ENCODE results near the gene ACSS1.

ACSS1 gene

DNA sequence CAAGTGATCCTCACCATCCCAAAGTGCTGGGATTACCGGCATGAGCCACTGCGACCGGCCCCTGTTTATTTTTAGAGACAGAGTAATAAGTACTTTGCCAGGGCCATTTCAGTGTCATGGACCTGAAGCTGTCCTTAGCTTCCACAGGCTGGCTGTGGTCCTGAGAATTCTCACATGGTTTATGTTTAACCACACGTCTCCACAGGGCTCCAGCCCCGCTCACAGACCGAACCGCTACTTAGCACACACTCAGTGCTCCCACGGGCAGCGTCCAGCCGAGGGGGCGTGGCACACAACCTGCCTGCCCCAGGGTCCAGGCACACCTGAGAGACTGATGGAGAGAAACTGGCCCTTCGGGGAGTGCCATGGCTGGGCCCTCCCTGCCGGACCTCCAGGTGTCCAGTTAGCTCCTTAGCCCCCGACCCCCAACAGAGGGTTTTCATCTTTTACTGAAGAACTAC is 11.7 kb downstream of the ACSS1 start:
- DNase-seq: no peak

GRCh38 chr20:25045343-25045712 is 12.6 kb downstream of the ACSS1 start:
- DNase-seq: no peak

GRCh38 chr20:25044660-25045342 is 13.1 kb downstream of the ACSS1 start:
- no peak for DNase-seq

- DNase-seq: no peak
Observed at GRCh38 chr20:25044261-25044560, 13.7 kb downstream of the ACSS1 start.

DNA sequence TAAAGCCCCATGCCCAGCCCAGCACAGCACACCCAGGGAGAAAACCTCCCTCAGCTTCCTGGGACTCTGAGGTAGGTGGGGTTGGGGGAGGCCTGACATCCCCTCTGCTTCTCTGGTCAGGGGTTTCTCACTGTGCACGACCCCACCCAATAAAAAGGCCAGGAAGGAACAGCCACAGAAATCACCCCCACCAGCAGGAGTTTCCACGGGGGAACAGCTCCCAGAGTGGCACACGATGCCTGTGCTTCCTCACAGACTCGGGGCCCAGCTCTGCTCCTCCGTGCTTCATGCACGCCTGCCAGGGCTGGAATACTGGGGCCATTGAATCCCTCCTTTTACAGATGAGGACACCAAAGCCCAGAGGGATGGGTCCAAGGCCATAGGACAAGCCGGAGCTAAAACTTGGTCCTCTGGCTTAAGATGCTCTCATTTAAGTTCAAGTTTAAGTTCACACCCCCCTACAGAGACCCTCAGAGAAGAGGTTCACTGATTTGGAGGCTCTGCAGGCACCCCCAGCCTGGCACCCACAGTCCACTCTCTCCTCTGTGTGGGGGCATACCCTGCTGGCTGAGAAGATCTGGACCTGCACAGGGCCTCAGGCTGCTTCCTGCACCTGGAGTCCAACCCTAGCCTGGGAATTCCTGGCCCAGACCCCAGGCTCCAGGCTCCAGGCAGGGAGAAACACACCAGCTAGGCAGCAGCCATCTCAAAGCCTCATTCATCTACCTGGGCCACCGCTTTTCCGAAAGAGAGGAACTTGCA is 14.3 kb downstream of the ACSS1 start:
- no peak for DNase-seq

GRCh38 chr20:25042531-25043498 is 15.1 kb downstream of the ACSS1 start:
- DNase-seq: peak; percentile 57 to 70

- no peak for DNase-seq
Observed at GRCh38 chr20:25041813-25042530, 16.0 kb downstream of the ACSS1 start.

DNA sequence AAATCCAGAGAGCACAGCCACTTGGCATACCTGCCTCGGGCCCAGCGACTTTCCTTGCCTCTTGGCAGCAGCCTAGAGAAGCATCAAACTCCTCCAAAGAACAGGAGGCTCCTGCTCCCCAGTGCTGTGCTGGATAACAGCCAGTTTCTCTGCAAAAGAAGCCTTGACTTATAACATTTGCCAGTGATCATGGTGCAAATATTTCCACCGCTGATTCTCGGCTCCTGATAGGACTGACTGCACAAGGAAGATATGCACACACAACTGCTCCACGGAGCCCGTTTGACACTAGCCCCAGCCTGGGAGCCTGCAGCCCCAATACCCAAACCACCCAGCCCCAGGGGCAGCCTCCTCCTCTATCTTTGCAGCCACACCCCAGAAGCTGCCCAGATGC is 17.5 kb downstream of the ACSS1 start:
- DNase-seq: no peak

- DNase-seq: no peak
Observed at GRCh38 chr20:25039697-25040437, 18.1 kb downstream of the ACSS1 start.

GRCh38 chr20:25038591-25039015 is 19.3 kb downstream of the ACSS1 start:
- DNase-seq: no peak

DNA sequence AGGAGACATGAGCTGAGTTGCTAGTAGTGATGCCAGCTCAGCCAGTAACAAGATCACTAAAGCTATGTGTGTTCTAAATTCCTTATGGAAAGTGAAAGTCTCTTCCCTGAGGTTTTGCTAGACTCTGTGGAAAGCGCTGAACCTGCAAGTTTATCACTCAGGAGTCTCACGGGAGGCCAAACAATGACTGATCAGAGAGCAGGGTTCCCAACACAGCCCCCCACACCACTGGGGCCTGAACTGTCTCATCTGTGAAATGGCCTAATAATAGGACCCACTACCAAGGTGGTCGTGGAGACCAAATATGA is 19.9 kb downstream of the ACSS1 start:
- DNase-seq: no peak

DNA sequence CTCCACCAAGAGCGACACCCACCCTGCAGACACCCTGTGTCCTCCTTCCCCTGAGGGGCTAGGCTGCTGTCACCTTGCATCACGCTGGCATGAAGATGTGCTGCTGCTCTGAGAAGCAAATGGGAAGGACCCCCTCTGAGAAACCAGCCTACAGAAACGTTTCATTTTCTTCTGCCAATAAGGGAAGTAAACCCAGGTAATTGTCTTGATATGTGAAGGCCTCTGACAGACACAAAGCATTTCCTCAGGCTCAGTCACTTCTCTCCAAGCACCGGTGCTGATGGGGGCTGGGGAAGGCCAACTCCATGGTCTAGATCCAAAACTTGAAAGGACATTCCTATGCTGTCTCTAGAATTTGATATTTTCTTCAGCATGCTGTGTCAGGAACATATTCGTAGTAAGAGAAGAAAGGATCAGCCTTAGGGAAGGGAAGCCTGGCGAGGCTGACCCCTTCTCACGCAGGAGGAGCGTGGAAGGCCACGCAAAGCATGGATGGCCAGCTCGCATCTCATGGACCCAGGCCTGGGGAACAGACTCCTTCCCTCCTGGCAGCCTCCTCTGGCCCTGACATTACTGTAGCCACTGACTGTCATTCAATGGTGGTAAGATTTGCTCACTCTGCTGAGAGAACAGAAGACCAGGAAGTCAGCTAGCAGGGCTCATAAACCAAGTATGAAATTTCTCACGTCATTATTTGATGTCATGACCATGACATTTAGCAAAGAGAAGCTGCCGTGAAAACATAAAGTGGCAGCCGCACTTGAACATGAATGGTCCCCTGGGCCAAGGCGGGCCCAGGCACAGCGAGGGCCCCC is 20.4 kb downstream of the ACSS1 start:
- DNase-seq: no peak

GRCh38 chr20:25036331-25036936 is 21.5 kb downstream of the ACSS1 start:
- DNase-seq: no peak

- no peak for DNase-seq
Observed at GRCh38 chr20:25035921-25036320, 22.0 kb downstream of the ACSS1 start.

DNA sequence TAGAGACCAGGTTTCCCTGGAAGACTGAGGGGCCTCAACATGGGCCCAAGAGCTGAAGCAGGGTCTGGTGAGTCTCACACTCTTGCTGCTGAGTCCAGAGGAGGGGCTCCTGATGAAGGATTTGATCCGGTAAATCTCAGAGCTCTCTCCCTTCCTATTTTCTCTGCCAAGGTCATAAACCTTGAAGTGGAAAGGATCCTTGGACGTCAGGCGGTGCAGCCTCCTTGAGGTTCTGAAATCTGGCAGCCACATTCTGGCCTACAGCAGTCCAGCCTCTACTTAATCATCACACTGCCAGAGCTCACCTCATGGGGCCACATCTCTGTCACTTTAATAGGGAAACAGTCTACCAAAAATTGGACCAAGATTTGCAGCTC is 24.0 kb downstream of the ACSS1 start:
- no peak for DNase-seq

DNA sequence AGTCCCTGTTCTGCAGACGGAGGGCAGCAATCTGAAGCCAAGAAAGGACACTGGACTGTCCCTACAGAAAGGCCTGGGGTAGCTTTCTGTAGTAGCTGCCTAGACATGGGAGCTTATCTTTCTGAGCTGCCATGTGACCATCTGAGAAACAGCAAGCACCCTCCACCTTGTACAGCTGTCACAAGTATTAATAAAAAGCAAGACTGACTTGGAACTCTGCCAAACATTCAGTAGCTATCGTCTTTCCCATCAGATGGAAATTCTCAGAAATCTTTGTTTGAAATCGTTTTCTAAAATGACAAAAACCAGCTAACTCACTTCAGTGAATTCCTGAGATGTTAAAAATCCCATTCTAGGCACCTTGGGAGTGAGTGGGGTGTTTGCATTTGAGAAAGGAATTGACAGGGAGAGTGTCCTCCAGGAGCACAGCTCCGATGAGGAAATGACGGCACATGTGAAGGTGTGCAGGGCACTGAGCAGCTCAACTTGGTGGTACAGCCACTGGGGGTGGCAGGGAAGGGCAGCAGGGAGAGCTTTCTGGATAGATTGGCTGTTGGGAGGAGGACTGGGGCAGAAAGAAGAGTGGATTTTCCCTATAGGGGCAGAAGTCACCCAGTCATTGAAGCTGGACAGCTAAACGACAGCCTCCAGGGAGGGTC is 24.5 kb downstream of the ACSS1 start:
- no peak for DNase-seq

GRCh38 chr20:25032478-25033264 is 25.3 kb downstream of the ACSS1 start:
- DNase-seq: no peak

DNA sequence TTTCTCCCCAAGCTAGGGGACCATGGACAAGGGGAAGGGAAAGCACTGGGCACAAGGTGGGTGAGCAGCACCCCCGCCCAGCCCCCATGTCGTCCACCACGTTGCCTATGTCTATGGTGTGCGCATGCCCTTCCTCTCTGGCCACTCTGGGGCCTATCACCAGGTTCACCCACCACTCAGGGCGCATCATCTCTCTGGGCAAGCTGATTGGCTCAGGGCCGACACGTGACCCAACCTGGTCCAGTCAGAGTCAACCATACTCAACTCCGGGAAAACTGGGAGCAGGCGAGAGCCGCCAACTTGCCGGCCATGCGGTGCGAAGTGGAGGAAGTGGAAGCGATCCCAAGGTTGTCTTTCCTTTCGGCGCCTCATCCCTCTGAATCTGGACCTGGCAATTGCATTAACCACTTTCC is 25.9 kb downstream of the ACSS1 start:
- no peak for DNase-seq

DNA sequence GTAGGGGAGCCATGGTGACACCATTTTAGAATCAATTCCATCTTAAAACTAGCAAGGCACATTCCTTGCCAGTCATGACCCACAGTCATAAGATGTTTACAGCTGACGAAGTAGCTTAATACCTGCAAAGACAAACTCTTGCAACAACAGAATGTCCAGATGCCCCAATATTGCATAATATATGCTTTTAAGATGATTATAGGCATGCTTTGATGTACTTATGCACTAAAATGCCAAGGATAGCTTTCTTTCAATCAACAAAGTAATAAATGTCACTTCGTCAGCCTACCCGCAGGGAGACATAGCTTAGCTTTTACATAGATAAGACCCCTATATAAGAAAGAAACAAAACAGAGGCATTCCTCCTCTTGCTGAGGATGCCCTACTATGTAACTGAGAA is 26.7 kb downstream of the ACSS1 start:
- no peak for DNase-seq
